NCI-H1930 (cell line): ENCODE data around the gene ACOT13.
A peak's percentile ranks its signal among the peaks of the same experiment; 100 is the strongest.
"Not testable (repeated sequence)": the region's sequence is repeated elsewhere in the genome, so short reads cannot be mapped to it uniquely, and the experiment has no call there.

Experiments used
- DNase-seq, 2 experiments: peaks; one replicate each; lab custom pipeline; 2025; lab: John Stamatoyannopoulos, UW

Gene ACOT13

GRCh38 chr6:24666641-24667377 lies at the start of gene ACOT13, which contains the start of gene TDP2:
ACOT13 (plus strand) TSS chr6:24667077; CDS start chr6:24667264, 187 bp downstream.
TDP2 (minus strand) TSS chr6:24666899; CDS start chr6:24666862, 37 bp downstream.
- DNase-seq = peak; percentile 97 to 98

GRCh38 chr6:24619661-24620060 lies 47.2 kb upstream of the ACOT13 start:
- DNase-seq = no peak

- no peak for DNase-seq
Measured at GRCh38 chr6:24620637-24621036, 46.2 kb upstream of the ACOT13 start.

- no peak for DNase-seq
Measured at GRCh38 chr6:24621626-24622289, 45.1 kb upstream of the ACOT13 start.

- DNase-seq = no peak
Measured at GRCh38 chr6:24630856-24631505, 35.9 kb upstream of the ACOT13 start.

GRCh38 chr6:24631671-24632070 lies 35.2 kb upstream of the ACOT13 start:
- no peak for DNase-seq

- DNase-seq = no peak
Measured at GRCh38 chr6:24632573-24632972, 34.3 kb upstream of the ACOT13 start.

- no peak for DNase-seq
Measured at GRCh38 chr6:24636681-24637080, 30.2 kb upstream of the ACOT13 start.

- DNase-seq = no peak
Measured at GRCh38 chr6:24640166-24640565, 26.7 kb upstream of the ACOT13 start.

GRCh38 chr6:24640631-24641030 lies 26.2 kb upstream of the ACOT13 start:
- not testable (repeated sequence) for DNase-seq

- no peak for DNase-seq
Measured at GRCh38 chr6:24642061-24642460, 24.8 kb upstream of the ACOT13 start.

- DNase-seq = no peak
Measured at GRCh38 chr6:24643920-24644319, 23.0 kb upstream of the ACOT13 start.

- no peak for DNase-seq
Measured at GRCh38 chr6:24644377-24644776, 22.5 kb upstream of the ACOT13 start.

- no peak for DNase-seq
Measured at GRCh38 chr6:24646771-24647170, 20.1 kb upstream of the ACOT13 start.

- no peak for DNase-seq
Measured at GRCh38 chr6:24648276-24648675, 18.6 kb upstream of the ACOT13 start.

GRCh38 chr6:24649691-24650090 lies 17.2 kb upstream of the ACOT13 start:
- DNase-seq = no peak

- no peak for DNase-seq
Measured at GRCh38 chr6:24650365-24650764, 16.5 kb upstream of the ACOT13 start.

- no peak for DNase-seq
Measured at GRCh38 chr6:24655215-24655614, 11.7 kb upstream of the ACOT13 start.

- DNase-seq = no peak
Measured at GRCh38 chr6:24658573-24659560, 8.0 kb upstream of the ACOT13 start.

- no peak for DNase-seq
Measured at GRCh38 chr6:24659561-24659960, 7.3 kb upstream of the ACOT13 start.

- DNase-seq = no peak
Measured at GRCh38 chr6:24660105-24660504, 6.8 kb upstream of the ACOT13 start.

- not testable (repeated sequence) for DNase-seq
Measured at GRCh38 chr6:24661759-24662158, 5.1 kb upstream of the ACOT13 start.
